Activated T-cell treated with anti-CD3 and anti-CD28 coated beads for 48 hours (primary cell): ENCODE data around the gene KLK1.
"Not testable (repeated sequence)": the region's sequence is repeated elsewhere in the genome, so short reads cannot be mapped to it uniquely, and the experiment has no call there.

ENCODE experiments used
- DNase-seq: peaks from one replicate; pipeline ENCODE4 v3.0.0-alpha.2; 2020; ENCODE audit warnings: low read depth

Gene KLK1

GRCh38 chr19:50792272-50793250 is 31.0 kb downstream of the KLK1 start:
- DNase-seq, result no peak

GRCh38 chr19:50791594-50792271 is 31.9 kb downstream of the KLK1 start:
- no peak for DNase-seq

- no peak for DNase-seq
Observed at GRCh38 chr19:50790922-50791467, 32.6 kb downstream of the KLK1 start.

GRCh38 chr19:50790396-50790795 is 33.2 kb downstream of the KLK1 start, which contains the start of gene ACP4:
Gene ACP4 (plus strand): TSS chr19:50790415. CDS start chr19:50790415, 0 bp downstream.
- DNase-seq, result no peak

GRCh38 chr19:50785329-50785728 is 38.3 kb downstream of the KLK1 start:
- no peak for DNase-seq

GRCh38 chr19:50784710-50785109 is 38.9 kb downstream of the KLK1 start:
- no peak for DNase-seq

GRCh38 chr19:50783848-50784152 is 39.8 kb downstream of the KLK1 start:
- not testable (repeated sequence) for DNase-seq

GRCh38 chr19:50780753-50781435 is 42.7 kb downstream of the KLK1 start:
- no peak for DNase-seq

- DNase-seq, result no peak
Observed at GRCh38 chr19:50779504-50780457, 43.8 kb downstream of the KLK1 start.

- DNase-seq, result no peak
Observed at GRCh38 chr19:50778906-50779430, 44.6 kb downstream of the KLK1 start.

- DNase-seq, result no peak
Observed at GRCh38 chr19:50777830-50778303, 45.7 kb downstream of the KLK1 start.

- DNase-seq, result no peak
Observed at GRCh38 chr19:50777261-50777660, 46.3 kb downstream of the KLK1 start.

GRCh38 chr19:50776131-50776530 is 47.5 kb downstream of the KLK1 start:
- no peak for DNase-seq

GRCh38 chr19:50773454-50773853 is 50.1 kb downstream of the KLK1 start:
- not testable (repeated sequence) for DNase-seq

- not testable (repeated sequence) for DNase-seq
Observed at GRCh38 chr19:50772912-50773311, 50.7 kb downstream of the KLK1 start.

GRCh38 chr19:50772476-50772875 is 51.1 kb downstream of the KLK1 start:
- no peak for DNase-seq

- DNase-seq, result no peak
Observed at GRCh38 chr19:50770888-50771287, 52.7 kb downstream of the KLK1 start.

GRCh38 chr19:50770164-50770563 is 53.4 kb downstream of the KLK1 start, which contains the start of gene GPR32:
Gene GPR32 (plus strand): TSS chr19:50770464. CDS start chr19:50770601, 137 bp downstream.
- not testable (repeated sequence) for DNase-seq
